Right cardiac atrium (tissue), 5 donors: ENCODE data around the gene DNM3. TPM values are rescaled to one million over a fixed set of nuclear protein-coding genes. Genes with fewer than 3 reads are reported as not detected.

Experiments used
- ATAC-seq, 2 donors: fragments of 200-7000 bp; cut with Tn5 transposase; one replicate each; pipeline versions ENCODE4 v1.8.0 to v1.9.1; 2020; ENCODE audit warnings: moderate library complexity in 2 of 2, mild to moderate bottlenecking in 1 of 2
- DNase-seq, 3 donors: peaks; one replicate each; pipeline ENCODE4 v3.0.0-alpha.2; 2020
- H3K27ac ChIP-seq: one replicate; pipeline ENCODE4 v1.5.1; 2013; ENCODE audit warnings: mild to moderate bottlenecking, low read length, control low read depth, moderate library complexity
- H3K27me3 ChIP-seq: one replicate; pipeline ENCODE4 v1.6.1; 2013; ENCODE audit not compliant: control insufficient read depth, insufficient read depth
- H3K4me1 ChIP-seq: one replicate; pipeline ENCODE4 v1.6.1; 2013; ENCODE audit warnings: low read length; ENCODE audit not compliant: control insufficient read depth, insufficient read depth
- H3K4me3 ChIP-seq: one replicate; pipeline ENCODE4 v1.5.1; 2013; ENCODE audit warnings: low read length, control low read depth
- H3K9me3 ChIP-seq: one replicate; pipeline ENCODE4 v1.6.1; 2013; ENCODE audit warnings: low read length; ENCODE audit not compliant: control insufficient read depth
- WGBS: extraction: QIAGEN DNeasy Blood & Tissue Kit; methylation state at CpG from one replicate; pipeline ENCODE4 v1.1.7; 2013; 5-methylcytosine and 5-hydroxymethylcytosine counted together
- intact Hi-C, 4 donors: fragments of 100-400 bp; cut with DNase I; formaldehyde crosslinking; loops; one replicate each; pipeline versions ENCODE4 v1.11.0 to v1.14.0; 2022 to 2023
- polyA plus RNA-seq: library from polyadenylated mRNA; stranded (reverse); fragments of 200-250 nt; gene quantifications from one replicate; pipeline ENCODE4 v1.2.3, GENCODE V29; 2013
- total RNA-seq, 4 donors: library from RNA; stranded (reverse); fragmentation: NEBNext Ultra II Directional; extraction: Animal tissue kit (Norgen Biotek cat#: 25700); gene quantifications; one replicate each; pipeline ENCODE4 v1.2.1, GENCODE V29; 2021
- donor health status: healthy with polysubstance abuse.
- donor health status: DM: no; HTN: yes; CAD: no.
- donor health status: DM: no; HTN: no; CAD: no.
- donor health status: DM: no; HTN: yes; CAD: no; lungs with severe emphysema.
- donor health status: DM: yes; HTN: yes; CAD: no.

DNM3 gene
- total and polyA plus RNA-seq, 5 donors = 1.5 to 2.2 (median 1.7) TPM

DNA sequence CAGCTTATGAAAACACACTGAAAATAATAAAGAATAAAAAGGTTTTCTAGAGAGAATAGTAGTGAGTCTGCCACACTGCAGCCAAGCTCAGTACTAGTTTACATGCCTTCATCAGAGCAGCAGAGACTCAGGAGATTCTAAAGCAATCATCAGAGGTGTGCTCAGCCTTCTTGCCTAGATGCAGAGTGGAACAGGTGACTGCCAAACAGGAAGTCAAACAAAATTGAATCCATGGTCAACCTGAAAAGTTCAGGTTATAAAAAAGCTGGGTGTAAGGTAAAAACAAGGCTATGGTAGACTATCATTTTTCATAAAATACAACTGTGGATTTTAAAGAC, 413.9 kb downstream of the DNM3 start:
- no peak overlapping the region for H3K27ac ChIP-seq
- intact Hi-C loops = no loop called here

DNA sequence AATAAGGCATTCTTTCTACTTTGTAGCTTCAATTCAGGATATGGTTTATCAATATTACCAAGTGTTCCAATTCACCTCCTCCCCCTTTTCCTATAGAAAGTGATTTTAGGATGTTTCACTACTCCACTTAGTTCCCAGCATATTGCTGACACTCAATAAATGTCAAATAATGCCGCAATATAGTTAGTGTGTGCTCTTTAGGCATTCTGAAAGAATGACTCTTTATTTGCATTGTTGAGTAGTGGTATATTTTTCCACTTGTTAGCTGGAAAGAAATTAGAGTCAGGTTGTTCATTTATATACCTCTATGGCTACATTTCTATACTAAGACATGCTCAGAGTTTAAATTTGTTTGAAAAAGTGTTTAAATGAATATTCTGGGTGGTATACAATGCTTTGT, 424.6 kb downstream of the DNM3 start:
- 98% methylated on average over 1 of the region's 1 CpG for WGBS

More for the DNA sequence above, 413.9 kb downstream of the DNM3 start:
- Histone ChIP-seq H3K9me3 (no peaks in the 10 kb centered on the region), H3K27me3 (no peaks in the 10 kb centered on the region), H3K4me1 (no peaks in the 10 kb centered on the region), H3K4me3 (no peak overlapping the region)
- DNase-seq (no peak), ATAC-seq (no peak)

DNA sequence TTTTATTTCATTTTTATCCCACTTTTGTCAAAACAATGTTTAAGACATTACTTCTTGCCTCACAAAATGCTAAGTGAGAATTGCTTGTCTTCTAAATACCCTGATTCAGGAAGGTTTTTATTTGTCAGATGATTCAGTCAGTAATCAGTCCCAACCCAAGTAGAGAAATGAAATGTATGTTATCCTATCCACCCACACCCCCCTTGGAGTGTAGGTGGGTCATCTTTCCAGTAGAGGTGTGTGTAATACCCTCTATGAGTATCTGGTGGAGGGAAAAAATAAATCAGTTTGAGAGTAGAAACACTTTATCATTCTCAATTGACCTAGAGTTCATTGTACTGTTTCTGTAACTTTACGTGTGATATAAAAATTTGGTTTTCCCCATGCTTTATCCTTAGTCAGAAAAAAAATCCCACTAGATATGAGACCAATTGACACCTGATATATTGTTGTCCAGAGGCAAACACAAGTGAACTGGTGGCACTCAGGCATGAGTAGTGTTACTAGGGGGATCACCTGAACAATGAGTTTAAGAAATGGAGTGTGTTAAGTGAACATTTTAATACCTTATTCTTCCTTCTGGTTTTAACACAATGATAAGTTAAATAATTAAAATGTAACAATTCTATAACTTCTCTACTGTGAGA, 425.4 kb downstream of the DNM3 start:
- no peaks in the 10 kb centered on the region for H3K4me1 ChIP-seq
- no peaks in the 10 kb centered on the region for H3K27me3 ChIP-seq
- ATAC-seq = no peak
- no peak overlapping the region for H3K27ac ChIP-seq
- no peaks in the 10 kb centered on the region for H3K9me3 ChIP-seq
- intact Hi-C loops = no loop called here
- no peak overlapping the region for H3K4me3 ChIP-seq
- DNase-seq = no peak
- WGBS = 95% methylated on average over 1 of the region's 1 CpG

More for the DNA sequence above, 424.6 kb downstream of the DNM3 start:
- intact Hi-C loops = no loop called here
- Histone ChIP-seq H3K4me1 (no peaks in the 10 kb centered on the region), H3K9me3 (no peaks in the 10 kb centered on the region), H3K4me3 (no peak overlapping the region), H3K27me3 (no peaks in the 10 kb centered on the region), H3K27ac (no peak overlapping the region)
- no peak for DNase-seq
- ATAC-seq = no peak

DNA sequence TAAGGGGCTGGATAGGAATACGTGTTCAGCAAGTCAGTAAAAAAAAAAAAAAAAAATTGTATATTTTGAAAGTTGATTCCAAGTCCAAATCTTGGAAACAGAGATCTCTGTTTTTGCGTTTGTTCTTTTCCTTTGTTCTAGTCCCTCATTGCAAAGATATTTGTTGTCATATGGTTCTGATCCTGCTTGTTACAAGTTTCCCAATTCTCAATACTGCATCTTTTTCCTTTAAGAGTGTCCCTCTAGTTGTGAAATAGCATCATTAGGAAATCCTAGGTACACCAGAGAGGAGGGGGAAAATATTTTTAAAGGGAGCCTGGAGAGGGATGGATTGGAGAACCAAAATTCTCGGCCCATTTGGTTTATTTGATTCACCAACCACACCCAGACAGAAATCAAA, 426.9 kb downstream of the DNM3 start:
- H3K4me1 ChIP-seq = no peaks in the 10 kb centered on the region
- H3K4me3 ChIP-seq = no peak overlapping the region
- no peaks in the 10 kb centered on the region for H3K27me3 ChIP-seq
- 95% methylated on average over 3 of the region's 3 CpGs for WGBS
- no peak overlapping the region for H3K27ac ChIP-seq
- ATAC-seq (no peak), DNase-seq (no peak)
- no peaks in the 10 kb centered on the region for H3K9me3 ChIP-seq
- intact Hi-C loops = no loop called here

DNA sequence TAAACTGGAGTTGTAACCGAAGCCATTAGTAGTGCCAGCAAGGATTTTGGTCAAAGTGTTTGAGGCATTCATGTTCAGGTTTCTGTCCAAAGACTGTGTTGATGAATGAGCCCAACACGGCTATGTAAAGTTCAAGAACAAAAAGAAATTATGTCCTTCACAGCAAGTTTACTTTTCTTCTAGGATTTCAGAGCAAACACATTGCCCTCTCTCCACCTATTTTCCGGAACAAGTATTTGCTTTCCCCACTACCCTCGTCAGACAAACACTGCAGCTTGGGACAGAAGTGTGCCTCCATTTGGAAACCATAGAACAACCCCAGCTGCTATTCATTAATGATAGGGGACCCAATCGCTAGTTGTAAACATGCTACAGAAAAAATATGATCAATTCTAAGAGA, 427.8 kb downstream of the DNM3 start:
- H3K27ac ChIP-seq = no peak overlapping the region

DNA sequence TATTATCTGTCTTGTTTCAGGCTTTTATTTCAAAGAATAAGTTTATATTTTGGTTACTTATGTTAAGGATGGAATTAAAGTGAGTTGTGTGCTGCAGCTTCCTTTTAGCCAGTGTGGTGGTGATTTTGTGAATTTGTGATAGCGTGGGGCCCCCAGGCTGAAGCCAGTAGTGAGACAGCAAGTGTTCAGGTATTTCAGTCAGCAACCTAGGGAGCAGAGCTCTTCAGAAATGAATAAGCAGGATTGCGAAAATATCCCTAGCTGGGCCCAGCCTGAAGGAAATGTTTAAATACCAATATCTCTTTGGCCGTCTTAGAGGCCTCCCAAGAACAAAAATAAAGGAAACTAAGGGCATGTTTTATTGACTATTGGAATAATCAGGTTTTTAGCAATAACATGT, 428.3 kb downstream of the DNM3 start:
- no peaks in the 10 kb centered on the region for H3K4me1 ChIP-seq
- no peak overlapping the region for H3K27ac ChIP-seq
- no peak overlapping the region for H3K4me3 ChIP-seq
- DNase-seq (no peak), ATAC-seq (no peak)
- H3K27me3 ChIP-seq = no peaks in the 10 kb centered on the region
- no peaks in the 10 kb centered on the region for H3K9me3 ChIP-seq
- intact Hi-C loops = no loop called here
- 90% methylated on average over 3 of the region's 3 CpGs for WGBS

More for the DNA sequence above, 427.8 kb downstream of the DNM3 start:
- no peaks in the 10 kb centered on the region for H3K27me3 ChIP-seq
- no peak overlapping the region for H3K4me3 ChIP-seq
- ATAC-seq (no peak), DNase-seq (no peak)
- intact Hi-C loops = no loop called here
- H3K9me3 ChIP-seq = no peaks in the 10 kb centered on the region
- WGBS = 94% methylated on average over 5 of the region's 5 CpGs
- no peaks in the 10 kb centered on the region for H3K4me1 ChIP-seq

DNA sequence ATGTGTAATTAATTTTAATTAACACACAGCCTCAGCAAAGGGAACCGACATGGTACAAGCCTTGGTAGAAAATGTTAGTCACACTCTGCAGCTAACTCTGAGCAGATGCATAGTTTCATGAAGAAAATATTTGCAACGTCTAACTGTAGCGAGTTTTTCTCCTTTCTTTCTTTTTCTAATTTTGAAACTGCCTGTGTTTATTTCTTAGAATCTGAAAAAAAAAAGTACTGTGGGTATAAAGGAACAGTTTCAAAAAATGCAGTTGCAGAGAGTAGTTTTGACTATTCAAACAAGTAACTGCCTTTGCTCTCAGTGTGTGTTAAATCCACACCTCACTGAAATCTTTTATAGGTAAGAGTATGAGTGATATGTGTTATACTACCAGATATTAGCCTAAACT, 429.3 kb downstream of the DNM3 start:
- DNase-seq (no peak), ATAC-seq (no peak)
- intact Hi-C loops = no loop called here
- 52% methylated on average over 3 of the region's 3 CpGs for WGBS
- H3K9me3 ChIP-seq = no peaks in the 10 kb centered on the region
- H3K4me3 ChIP-seq = no peak overlapping the region
- no peaks in the 10 kb centered on the region for H3K27me3 ChIP-seq
- no peaks in the 10 kb centered on the region for H3K4me1 ChIP-seq
- no peak overlapping the region for H3K27ac ChIP-seq

DNA sequence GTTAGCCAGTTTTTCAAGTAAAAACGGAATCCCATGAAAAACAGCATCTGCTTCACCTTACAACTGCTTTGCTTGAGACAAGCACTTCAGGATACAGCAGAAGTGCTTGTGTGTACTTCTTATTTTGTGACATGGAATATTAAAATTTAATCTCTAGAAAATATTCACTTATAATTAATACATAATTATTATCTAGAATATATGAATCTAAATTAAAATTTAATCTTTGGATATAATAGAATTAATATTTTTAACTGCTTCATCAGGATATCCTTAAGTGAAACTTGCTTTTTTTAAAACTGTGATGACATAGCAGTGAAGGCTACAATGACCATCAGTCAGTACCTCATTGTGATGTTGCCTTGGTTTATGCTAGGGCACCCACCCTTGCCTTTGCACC, 430.8 kb downstream of the DNM3 start:
- H3K27ac ChIP-seq = no peak overlapping the region
- intact Hi-C loops = no loop called here
- ATAC-seq (no peak), DNase-seq (no peak)
- H3K9me3 ChIP-seq = no peaks in the 10 kb centered on the region
- H3K4me3 ChIP-seq = no peak overlapping the region
- H3K4me1 ChIP-seq = no peaks in the 10 kb centered on the region
- H3K27me3 ChIP-seq = no peaks in the 10 kb centered on the region
- 0% methylated on average over 1 of the region's 1 CpG for WGBS

DNA sequence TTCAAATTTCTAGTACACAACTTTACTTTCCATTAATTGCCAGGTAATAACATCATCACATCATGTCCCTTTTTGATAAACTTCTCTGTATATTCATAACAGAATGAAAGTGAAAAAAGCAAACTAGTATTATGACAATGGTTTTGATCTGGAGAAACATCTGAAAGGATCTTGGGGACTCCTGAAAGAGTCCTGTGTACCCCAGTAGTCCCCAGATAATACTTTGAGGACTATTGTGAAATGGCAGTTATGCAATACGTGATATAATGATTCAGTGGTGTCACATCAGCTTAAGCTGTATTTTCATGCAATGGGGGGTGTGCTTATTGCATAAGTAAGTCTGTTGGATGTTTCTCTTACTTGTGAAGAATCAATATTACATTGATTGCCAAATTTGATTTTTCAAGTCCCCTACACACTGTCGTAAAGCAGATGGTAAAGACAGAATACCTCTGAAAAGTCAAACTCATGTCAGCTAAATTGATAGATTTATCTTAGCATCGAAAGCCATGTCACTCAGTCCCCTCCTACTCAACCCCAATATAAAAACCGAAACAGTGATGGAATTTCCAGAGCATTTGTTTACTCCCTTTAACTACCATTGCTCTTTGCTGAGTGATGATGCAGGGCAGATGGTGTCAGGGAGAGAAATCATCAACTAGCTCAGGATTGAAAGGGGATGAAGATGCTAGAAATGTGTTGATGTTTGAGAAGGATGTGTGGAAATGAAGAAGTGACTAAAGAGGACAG, 432.5 kb downstream of the DNM3 start:
- peak in 1 of 2 donors; percentile 43 for ATAC-seq

DNA sequence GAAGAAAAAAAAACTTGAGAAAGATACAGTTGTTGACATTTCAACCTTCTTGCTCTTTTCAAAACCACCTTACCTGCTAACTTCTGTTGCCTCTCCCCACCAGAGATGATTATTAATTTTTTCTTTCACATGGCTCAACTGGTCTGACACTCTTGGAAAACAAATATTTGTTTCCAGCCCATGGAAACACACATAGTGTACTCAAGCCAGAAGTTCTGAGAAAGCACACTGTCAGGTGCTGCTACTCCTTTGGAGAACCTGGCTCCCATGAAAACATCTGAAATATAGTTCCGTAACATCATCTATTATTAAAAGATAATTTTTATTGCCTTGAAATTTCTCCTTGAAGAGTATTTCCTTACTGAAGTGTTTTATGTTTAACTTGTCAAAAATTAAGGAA, 434.2 kb downstream of the DNM3 start:
- Histone ChIP-seq H3K27me3 (no peaks in the 10 kb centered on the region), H3K4me1 (no peaks in the 10 kb centered on the region), H3K9me3 (no peaks in the 10 kb centered on the region), H3K27ac (no peak overlapping the region), H3K4me3 (no peak overlapping the region)
- WGBS = 94% methylated on average over 1 of the region's 1 CpG
- intact Hi-C loops = no loop called here
- no peak for ATAC-seq
- no peak for DNase-seq

More for the DNA sequence above, 432.5 kb downstream of the DNM3 start:
- no peak overlapping the region for H3K27ac ChIP-seq
- no peak overlapping the region for H3K4me3 ChIP-seq
- H3K27me3 ChIP-seq = no peaks in the 10 kb centered on the region
- intact Hi-C loops = no loop called here
- 63% methylated on average over 4 of the region's 4 CpGs for WGBS
- no peak for DNase-seq
- no peaks in the 10 kb centered on the region for H3K9me3 ChIP-seq
- no peaks in the 10 kb centered on the region for H3K4me1 ChIP-seq

DNA sequence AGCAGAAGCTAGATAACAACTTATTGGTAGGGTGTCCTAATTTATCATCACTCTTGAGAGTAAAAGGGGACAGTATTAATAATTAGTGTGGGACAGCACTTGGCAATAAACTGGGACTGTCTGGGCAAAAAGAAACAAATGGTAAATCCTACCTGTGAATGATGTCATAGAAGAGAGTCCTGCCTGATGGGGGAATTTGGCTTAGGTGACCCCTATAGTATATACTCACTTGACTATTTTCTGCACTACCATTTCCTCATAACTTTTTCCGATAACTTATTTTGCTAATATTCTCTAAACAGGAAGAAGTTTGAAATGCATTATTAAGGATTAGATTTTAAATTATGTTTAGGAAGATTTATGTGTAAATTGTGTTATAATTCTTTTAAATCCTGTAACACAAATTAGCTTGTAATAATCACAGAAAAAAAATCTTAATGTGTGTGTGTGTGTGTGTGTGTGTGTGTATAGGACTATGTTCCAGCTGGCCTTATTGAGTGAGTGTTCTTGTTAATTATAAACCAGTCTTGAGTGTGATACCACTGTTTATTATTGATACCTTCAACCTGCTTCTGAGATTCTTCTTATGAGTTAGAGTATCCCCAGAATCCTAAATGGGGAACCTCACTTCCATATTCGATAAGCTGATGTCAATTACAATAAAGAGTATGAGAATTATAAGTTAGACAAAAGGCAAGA, 435.0 kb downstream of the DNM3 start:
- no peak for DNase-seq
- Histone ChIP-seq H3K27ac (no peak overlapping the region), H3K27me3 (no peaks in the 10 kb centered on the region), H3K9me3 (no peaks in the 10 kb centered on the region), H3K4me3 (no peak overlapping the region), H3K4me1 (no peaks in the 10 kb centered on the region)
- intact Hi-C loops = no loop called here
- no peak for ATAC-seq
- 47% methylated on average over 2 of the region's 2 CpGs for WGBS
